ENCODE data around the gene TRERF1. TPM values are rescaled to one million over a fixed set of nuclear protein-coding genes. Genes with fewer than 3 reads are reported as not detected.
"Not testable (repeated sequence)": the region's sequence is repeated elsewhere in the genome, so short reads cannot be mapped to it uniquely, and the experiment has no call there.

TRERF1 gene
- total and polyA plus RNA-seq, 2 of the 4 experiments (the other 2 are of a cell fraction), result 6.3 to 9.9 TPM

GRCh38 chr6:42324656-42325324, 126.9 kb downstream of the TRERF1 start:
- H4K20me1 ChIP-seq (ENCODE audit: insufficient read depth, low read length); ATAC-seq (ENCODE audit: low read depth); H2BK20ac ChIP-seq (ENCODE audit: low read depth, low read length); H3K56ac ChIP-seq (ENCODE audit: extremely low read depth, insufficient read depth, low read length); H3K9ac ChIP-seq (ENCODE audit: low read depth, low read length); H2BK15ac ChIP-seq (ENCODE audit: low read depth, low read length); H3K27ac ChIP-seq (ENCODE audit: insufficient read depth, low read length); H3K27me3 ChIP-seq (ENCODE audit: control insufficient read depth, insufficient read depth, low read length); H3K23ac ChIP-seq (ENCODE audit: low read depth, low read length); H2AK5ac ChIP-seq (ENCODE audit: low read depth, low read length); in situ Hi-C loops (cut with MboI; ENCODE audit: low sequenced_read_pairs); H3K4me3 ChIP-seq (ENCODE audit: insufficient read depth, low read depth, low read length); H4K91ac ChIP-seq (ENCODE audit: insufficient read depth, low read depth, low read length); POLR2A ChIA-PET (ENCODE audit: unreplicated experiment); H2BK120ac ChIP-seq (ENCODE audit: low read depth, low read length); H2BK5ac ChIP-seq (ENCODE audit: low read depth, low read length, poor library complexity, severe bottlenecking); H4K8ac ChIP-seq (ENCODE audit: low read depth in 2 of 2, low read length in 2 of 2); H3K9me3 ChIP-seq (ENCODE audit: control insufficient read depth, insufficient read depth, low read length); H2AFZ ChIP-seq (replicated peaks; ENCODE audit: low read length, poor library complexity); H3K4ac ChIP-seq (ENCODE audit: low read depth, low read length); H4K5ac ChIP-seq (ENCODE audit: low read depth, low read length); H2AK9ac ChIP-seq (replicated peaks; ENCODE audit: low read depth, low read length, poor library complexity); H3K4me1 ChIP-seq (ENCODE audit: control insufficient read depth, insufficient read depth, low read length); dilution Hi-C loops (cut with HindIII; ENCODE audit: low sequenced_read_pairs, unreplicated experiment); BruUV-seq (replicated peaks); H3K4me2 ChIP-seq (ENCODE audit: low read depth, low read length); intact Hi-C loops (cut with micrococcal nuclease); H3K14ac ChIP-seq (replicated peaks; ENCODE audit: low read depth, low read length); H3K36me3 ChIP-seq (ENCODE audit: control insufficient read depth, insufficient read depth, low read length); H3K18ac ChIP-seq (ENCODE audit: low read depth, low read length); CTCF ChIA-PET: not testable (repeated sequence)
- H3K9me1 ChIP-seq (ENCODE audit: insufficient read depth, low read length), result peaks cover 21% of the 10 kb centered on the region
- WGBS, 2 experiments (ENCODE audit: extremely low coverage in 2 of 2, insufficient read length in 1 of 2), result no CpG with 5 or more reads among the region's 5 CpGs
- DNase-seq, result peak; percentile 64
- peaks cover 32 to 77% of the 10 kb centered on the region in 2 experiments for H3K79me1 ChIP-seq (ENCODE audit: low read depth in 1 of 2, low read length in 2 of 2)

Measured in IMR-90 (cell line).